ENCODE data around the gene VBP1. TPM values are rescaled to one million over a fixed set of nuclear protein-coding genes. Genes with fewer than 3 reads are reported as not detected.
"Not testable (repeated sequence)": the region's sequence is repeated elsewhere in the genome, so short reads cannot be mapped to it uniquely, and the experiment has no call there.

The VBP1 gene
- 46.5 TPM for total RNA-seq

DNA sequence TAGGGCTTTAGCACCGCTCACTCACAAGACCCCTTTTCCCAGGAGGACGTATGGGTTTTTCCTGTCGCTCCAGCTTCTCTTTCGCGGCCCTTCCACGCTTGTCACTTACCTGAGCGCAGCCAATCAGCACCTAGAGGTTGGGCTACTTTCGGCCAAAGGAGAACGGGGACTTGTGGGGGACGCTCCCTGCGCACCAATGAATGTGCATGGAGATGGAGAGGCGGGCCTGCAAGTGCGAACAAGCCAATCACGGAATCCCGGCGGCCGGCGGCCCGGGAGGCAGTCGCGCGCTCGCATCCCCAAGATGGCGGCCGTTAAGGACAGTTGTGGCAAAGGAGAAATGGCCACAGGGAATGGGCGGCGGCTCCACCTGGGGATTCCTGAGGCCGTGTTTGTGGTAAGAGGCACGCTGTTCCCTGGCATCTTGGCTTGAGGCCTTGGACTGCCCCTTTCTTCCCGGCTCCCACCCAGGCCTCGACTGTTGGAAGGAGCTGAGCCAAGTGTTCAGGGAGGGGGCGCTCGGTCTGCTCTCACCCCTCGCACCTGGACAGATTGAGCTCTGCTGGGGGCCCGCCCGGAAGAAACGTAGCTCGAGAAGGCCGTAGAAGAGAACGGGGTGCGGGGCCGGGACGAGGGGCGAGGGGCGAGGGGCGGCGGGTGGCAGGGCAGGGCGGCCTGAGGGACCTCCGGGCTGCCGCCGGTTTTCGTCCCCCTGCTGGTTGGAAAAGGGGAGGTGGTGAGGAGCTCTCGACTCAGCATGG is at the start of gene VBP1:
VBP1 (plus strand) TSS at position 282 of the 761 bp plus-strand sequence; CDS start at position 305, 23 bp downstream.
- peak; percentile 92 for DNase-seq

- DNase-seq: no peak
Observed at GRCh38 chrX:155169881-155170280, 46.4 kb upstream of the VBP1 start.

DNA sequence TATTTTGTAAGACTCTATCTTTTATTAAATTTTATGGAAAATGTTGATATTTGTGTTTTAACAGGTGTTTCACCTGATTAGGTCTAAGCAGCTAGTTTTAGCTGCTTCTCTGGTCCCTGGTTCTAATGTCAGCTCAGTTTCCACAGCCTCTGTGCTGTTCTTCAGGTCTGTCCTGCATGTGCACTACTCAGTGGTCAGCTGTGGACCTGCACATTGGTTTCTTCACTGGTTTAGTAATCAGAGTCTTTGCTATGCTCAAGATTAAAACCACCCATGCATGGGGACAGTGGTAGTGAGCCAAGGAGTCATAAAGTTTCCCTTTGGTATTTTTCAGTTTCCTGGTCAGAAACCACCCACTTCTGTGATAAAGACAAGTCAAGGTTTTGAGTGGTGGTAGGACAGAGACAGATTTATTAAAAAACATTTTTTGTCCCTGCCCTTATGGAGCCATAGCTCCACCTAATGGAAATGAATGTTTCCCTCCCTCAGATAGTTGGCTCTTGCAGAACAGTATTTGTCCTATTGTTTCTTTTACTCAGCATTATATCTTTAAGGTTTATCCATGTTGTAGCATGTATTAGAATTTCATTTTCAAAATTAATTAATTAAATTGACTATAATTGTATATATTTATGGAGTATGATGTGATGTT is 36.8 kb upstream of the VBP1 start:
- no peak for DNase-seq

DNA sequence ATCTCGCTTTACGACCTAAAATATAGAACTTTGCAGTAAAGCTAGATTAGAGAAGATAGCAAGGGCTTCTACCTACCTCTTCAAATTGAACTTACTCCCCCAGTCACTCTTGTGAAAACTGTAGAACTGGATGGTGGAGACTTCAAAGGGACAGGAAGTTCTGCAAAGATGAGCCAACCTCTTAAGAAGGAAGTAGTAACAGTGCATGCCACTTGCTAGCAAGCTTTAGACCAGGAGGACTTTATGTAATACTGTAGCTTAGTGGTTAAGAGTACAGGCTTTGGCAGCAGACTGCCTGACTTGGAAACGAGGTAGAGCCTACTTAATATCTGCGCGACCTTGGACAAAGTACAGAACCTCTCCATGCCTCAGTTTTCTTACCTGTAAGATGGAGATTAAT is 27.5 kb upstream of the VBP1 start:
- no peak for DNase-seq

DNA sequence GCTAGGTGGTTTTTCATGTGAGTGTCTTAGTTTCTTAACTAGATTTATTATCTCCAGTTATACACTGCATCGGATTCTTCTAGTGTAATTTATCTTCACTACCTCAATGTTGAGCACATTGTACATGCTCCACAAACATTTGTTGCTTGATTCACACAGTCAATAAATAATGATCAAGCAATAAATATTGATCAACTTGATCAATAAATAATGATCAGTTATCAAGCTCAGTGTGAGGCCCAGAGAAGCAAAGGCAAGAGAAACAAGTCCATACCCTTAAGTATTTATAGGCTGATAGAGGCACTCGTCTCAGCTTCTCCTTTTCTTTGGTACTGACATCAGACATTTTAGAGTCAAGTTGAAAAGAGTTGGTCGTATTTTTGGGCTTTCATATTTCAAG is 5.1 kb upstream of the VBP1 start:
- DNase-seq: no peak

DNA sequence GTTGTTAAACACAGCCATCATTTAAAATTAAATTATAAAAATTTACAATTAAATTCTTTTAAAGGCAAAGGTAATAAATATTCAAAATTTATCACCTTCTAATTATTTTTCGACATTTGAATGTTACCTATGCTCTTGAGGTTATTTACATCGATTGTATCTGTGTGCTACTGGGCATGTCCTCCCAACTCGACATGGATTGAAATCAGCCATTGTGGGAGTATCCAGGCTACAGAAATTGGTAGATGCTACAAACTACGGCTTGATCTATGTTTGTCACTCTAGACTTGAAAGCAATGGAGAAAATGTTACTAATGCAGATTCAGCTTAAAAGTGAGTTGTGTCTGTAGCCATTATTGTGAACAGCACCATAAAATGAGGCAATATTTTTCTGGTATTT is 2.5 kb upstream of the VBP1 start:
- no peak for DNase-seq

DNA sequence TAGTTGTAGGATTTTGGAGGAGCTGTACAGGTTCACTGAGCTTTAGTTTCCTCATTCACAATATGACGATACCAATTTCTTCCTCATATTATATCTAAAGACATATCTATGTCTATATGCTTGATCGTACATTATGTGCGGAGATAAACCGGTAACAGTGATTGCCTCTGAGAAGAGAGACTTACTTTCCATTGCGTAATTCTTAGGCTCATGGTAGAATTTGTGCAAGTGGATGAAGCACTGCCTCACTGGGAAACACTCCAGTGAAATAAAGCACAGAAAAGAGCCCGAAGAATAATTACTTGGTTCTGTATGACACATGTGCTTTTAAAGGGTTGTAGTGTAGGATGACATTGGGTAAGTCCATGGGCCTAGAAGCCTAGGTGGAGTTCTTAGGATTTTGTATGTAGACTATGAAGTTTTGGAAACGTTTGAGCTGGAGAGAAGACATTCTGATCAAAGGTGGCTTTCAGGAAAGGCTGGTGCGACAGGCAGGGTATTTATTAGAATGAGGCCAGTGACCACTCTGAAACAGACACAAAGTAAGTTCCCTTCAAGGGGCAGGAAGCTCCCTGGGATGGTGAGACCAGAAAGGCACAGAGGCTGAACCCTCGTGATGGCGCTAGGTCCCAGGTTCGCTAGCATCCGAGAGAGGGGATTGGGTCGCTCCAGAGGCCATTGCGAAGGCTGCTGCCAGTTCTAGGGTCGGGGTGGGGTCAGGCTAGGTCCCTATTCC is 649 bp upstream of the VBP1 start:
- DNase-seq: peak; percentile 29

GRCh38 chrX:155216940-155217440 is 730 bp downstream of the VBP1 start:
- DNase-seq: peak; percentile 5

- DNase-seq: no peak
Observed at GRCh38 chrX:155218777-155219176, 2.5 kb downstream of the VBP1 start.

GRCh38 chrX:155221351-155221750 is 5.1 kb downstream of the VBP1 start:
- DNase-seq: no peak

- not testable (repeated sequence) for DNase-seq
Observed at GRCh38 chrX:155223746-155224145, 7.5 kb downstream of the VBP1 start.

DNA sequence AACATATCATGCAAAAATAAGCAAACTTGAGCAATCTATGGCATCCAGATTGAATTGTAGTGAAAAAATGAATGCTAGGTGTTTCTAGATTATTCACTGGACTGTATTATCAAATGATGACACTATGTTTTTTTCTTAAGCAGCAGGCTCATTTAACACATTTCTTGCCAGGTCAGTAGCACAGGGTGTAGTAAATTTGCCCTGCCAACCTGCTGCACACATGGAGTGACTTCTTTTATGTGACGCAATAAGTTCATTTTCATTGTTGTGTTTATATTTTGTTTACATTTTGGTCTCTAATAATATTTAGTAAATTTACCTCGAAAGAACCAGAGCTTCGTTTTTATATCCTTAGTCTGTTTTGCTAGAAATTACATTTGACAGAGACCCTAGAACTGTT is 9.5 kb downstream of the VBP1 start:
- DNase-seq: no peak

- DNase-seq: no peak
Observed at GRCh38 chrX:155231163-155231562, 14.9 kb downstream of the VBP1 start.

- DNase-seq: no peak
Observed at GRCh38 chrX:155235891-155236290, 19.6 kb downstream of the VBP1 start.

DNA sequence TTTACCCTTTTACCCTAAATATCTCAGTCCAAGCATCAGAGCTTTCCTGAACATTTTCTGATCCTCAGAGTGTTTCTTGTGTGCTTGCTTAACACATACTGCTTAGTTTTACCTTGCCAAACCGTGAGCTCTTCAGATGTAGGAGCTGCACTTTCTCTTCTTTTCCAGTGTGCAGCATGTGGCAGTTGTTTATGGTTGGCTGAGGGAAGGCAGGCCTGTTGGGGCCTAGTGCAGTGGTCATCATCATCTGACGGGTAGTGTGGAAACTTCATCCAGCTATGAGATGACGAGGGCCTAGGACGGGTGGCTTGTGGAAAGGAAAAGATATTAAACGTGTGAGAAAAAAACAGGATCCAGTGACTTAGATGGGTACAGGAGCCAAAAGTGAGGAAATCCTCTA is 21.5 kb downstream of the VBP1 start:
- DNase-seq: no peak

GRCh38 chrX:155242300-155242699 is 26.0 kb downstream of the VBP1 start:
- DNase-seq: no peak

GRCh38 chrX:155246748-155247147 is 30.5 kb downstream of the VBP1 start:
- DNase-seq: no peak

DNA sequence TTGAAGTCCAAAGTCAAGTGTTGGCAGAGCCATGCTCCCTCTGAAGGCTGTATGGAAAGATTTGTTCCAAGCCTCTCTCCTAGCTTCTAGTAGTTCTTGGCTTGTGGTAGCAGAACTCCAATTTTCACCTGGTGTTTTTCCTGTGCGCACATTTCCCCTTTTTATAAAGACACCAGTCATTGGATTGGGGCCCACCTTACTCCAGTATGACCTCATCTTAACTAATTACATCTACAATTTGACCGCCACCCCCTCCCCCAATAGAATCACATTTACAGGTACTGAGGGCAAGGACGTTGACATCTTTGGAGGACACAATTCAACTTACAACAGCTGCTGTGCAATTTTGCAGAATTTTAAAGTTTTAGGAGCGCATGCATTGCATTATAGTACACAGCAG is 31.2 kb downstream of the VBP1 start:
- DNase-seq: no peak

GRCh38 chrX:155251391-155251790 is 35.1 kb downstream of the VBP1 start:
- no peak for DNase-seq

DNA sequence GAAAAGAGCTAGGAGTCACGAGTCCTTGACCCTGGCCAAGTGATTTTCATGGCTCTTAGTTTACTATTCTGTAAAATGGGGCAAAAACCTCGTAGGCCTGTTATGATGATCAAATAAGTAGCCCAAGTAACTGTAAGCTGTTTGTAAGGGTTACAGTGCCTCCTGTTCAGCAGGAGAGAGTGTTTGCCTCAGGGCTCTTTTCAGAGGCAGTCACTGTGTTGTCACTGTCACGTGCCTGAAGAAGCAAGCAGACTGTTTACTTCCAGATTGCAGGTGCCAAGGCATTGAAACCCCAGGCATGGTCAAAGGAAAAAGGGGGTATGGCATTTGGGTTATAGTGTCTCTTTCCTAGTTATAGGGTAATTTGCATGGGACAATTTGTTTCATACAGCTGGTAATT is 43.5 kb downstream of the VBP1 start:
- no peak for DNase-seq

GRCh38 chrX:155262970-155263754 is 46.9 kb downstream of the VBP1 start:
- no peak for DNase-seq

All from skin of body (tissue), 2 donors.